NB4 (cell line): ENCODE data around the gene MAP1LC3C.

Experiments
- CTCF ChIP-seq: IDR thresholded peaks from one replicate; pipeline ENCODE4 v1.5.1; 2012; ENCODE audit warnings: low read depth, low read length
- MYC ChIP-seq: IDR thresholded peaks from 2 replicates; pipeline ENCODE4 v1.6.1; 2011; ENCODE audit warnings: low read depth, low read length
- POLR2A ChIP-seq: IDR thresholded peaks from 2 replicates; pipeline ENCODE4 v1.6.1; 2011; ENCODE audit warnings: mild to moderate bottlenecking; ENCODE audit not compliant: insufficient read length; ENCODE audit errors: extremely low read depth
- TF ChIP-seq, protein P1 (sequence below): IDR thresholded peaks from 2 replicates; pipeline ENCODE4 v1.6.1; 2011; ENCODE audit warnings: low read depth, low read length

DNA sequence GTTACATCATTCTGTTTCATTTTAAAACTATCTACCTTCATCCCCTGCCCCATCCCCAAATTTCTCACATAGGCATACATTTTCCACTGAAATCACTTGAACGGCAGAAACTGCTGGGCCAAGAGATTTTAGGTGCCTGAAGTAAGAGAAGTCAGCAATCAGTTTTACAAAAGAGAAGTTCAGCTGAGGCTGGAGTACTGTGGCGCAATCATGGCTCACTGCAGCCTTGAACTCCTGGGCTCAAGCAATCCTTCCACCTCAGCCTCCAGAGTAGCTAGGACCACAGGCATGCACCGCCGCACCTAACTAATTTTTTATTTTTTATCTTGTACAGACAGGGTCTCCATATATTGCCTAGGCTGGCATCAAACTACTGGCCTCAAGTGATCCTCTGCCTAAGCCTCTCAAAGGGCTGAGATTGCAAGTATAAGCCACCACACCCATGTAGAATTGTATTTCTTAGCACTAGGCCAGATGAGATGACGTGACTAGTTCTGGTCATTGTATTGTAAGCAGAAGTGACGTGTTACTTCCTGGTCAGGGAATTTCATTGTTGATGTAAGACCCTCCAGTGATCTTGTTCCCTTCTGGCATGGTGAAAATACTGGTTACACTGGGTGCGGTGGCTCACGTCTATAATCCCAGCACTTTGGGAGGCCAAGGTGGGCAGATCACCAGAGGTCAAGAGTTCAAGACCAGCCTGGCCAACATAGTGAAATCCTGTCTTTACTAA is 34.2 kb downstream of the MAP1LC3C start:
- TF ChIP-seq MYC = no peak
- TF ChIP-seq CTCF = no peak
- TF ChIP-seq, protein P1, sequence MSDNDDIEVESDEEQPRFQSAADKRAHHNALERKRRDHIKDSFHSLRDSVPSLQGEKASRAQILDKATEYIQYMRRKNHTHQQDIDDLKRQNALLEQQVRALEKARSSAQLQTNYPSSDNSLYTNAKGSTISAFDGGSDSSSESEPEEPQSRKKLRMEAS = no peak
- no peak for TF ChIP-seq POLR2A
